ENCODE results near the gene CCR8.

DNA sequence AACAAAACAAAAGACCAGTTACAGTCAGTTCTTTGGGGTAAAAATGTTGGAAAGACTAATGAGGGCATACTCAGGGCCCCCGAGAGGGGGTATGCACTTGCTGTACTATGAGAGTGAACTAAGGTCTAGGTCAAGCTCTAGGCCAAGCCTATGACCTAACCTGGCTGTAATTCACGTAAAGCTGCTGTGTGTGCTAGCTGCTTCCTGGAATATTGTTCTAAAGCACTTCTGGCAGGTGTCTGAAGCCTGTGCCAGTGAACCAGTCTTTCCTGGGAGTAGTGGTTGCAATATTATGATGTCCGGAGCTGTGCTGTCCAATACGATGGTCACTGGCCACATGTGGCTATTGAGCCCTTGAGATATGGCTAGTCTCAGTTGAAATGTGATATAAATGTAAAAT is 36.5 kb upstream of the CCR8 start:
- TF ChIP-seq EZH2phosphoT487 (IDR thresholded peaks at IDR 0.05; ENCODE audit: low read length) (no peak), EZH2 (optimal IDR thresholded peaks at IDR 0.05; ENCODE audit: low read depth, low read length) (no peak)
- TF ChIP-seq, protein P1, sequence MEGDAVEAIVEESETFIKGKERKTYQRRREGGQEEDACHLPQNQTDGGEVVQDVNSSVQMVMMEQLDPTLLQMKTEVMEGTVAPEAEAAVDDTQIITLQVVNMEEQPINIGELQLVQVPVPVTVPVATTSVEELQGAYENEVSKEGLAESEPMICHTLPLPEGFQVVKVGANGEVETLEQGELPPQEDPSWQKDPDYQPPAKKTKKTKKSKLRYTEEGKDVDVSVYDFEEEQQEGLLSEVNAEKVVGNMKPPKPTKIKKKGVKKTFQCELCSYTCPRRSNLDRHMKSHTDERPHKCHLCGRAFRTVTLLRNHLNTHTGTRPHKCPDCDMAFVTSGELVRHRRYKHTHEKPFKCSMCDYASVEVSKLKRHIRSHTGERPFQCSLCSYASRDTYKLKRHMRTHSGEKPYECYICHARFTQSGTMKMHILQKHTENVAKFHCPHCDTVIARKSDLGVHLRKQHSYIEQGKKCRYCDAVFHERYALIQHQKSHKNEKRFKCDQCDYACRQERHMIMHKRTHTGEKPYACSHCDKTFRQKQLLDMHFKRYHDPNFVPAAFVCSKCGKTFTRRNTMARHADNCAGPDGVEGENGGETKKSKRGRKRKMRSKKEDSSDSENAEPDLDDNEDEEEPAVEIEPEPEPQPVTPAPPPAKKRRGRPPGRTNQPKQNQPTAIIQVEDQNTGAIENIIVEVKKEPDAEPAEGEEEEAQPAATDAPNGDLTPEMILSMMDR (IDR thresholded peaks at IDR 0.05; ENCODE audit: low read length) = no peak

All from MM.1S (cell line).